Measurements from ENCODE around the gene GPR37L1.

GRCh38 chr1:202117898-202118371 lies 4.8 kb upstream of the GPR37L1 start:
- TF ChIP-seq CTCF (IDR thresholded peaks at IDR 0.05) (no peak), POLR2A (IDR thresholded peaks at IDR 0.05) (no peak), POLR2AphosphoS5 (IDR thresholded peaks at IDR 0.05) (no peak)
